ENCODE results near the gene CAPN15. TPM values are rescaled to one million over a fixed set of nuclear protein-coding genes. Genes with fewer than 3 reads are reported as not detected.

The CAPN15 gene
- total RNA-seq, 1 experiment from 2014 or later = 60.4 TPM

Small RNA genes within 50 kb of the gene (microRNA-seq; reads per million reads assigned to microRNA genes)
- gene MIR3176 (ENCODE audit: unreplicated experiment) (1.0 reads per million), gene MIR5587 (ENCODE audit: unreplicated experiment) (4.5 reads per million, percentile 19 among the genes with 10 or more reads in this experiment)

Other genes with a start within 250 kb of the CAPN15 start
- 0.35 TPM in 1 of 2 replicates, not detected in the other for gene ARHGDIG, start 247.1 kb upstream of the CAPN15 start, total RNA-seq (2014; rRNA removed)
- not detected in 2 replicates for gene PDIA2, start 244.5 kb upstream of the CAPN15 start, total RNA-seq (2014; rRNA removed)
- gene AXIN1, start 175.0 kb upstream of the CAPN15 start, total RNA-seq (2014; rRNA removed) = 26.9 and 50.8 TPM in 2 replicates
- 154 and 206 TPM in 2 replicates for gene MRPL28, start 157.2 kb upstream of the CAPN15 start, total RNA-seq (2014; rRNA removed)
- 40.8 and 56.5 TPM in 2 replicates for gene PGAP6, start 145.7 kb upstream of the CAPN15 start, total RNA-seq (2014; rRNA removed)
- gene NME4, start 130.5 kb upstream of the CAPN15 start, total RNA-seq (2014; rRNA removed) = 182 and 207 TPM in 2 replicates
- gene DECR2, start 125.8 kb upstream of the CAPN15 start, total RNA-seq (2014; rRNA removed) = 19.8 and 22.3 TPM in 2 replicates
- gene RAB11FIP3, start 102.1 kb upstream of the CAPN15 start, total RNA-seq (2014; rRNA removed) = 12.7 and 17.9 TPM in 2 replicates
- gene PRR35, start 32.7 kb downstream of the CAPN15 start, total RNA-seq (2014; rRNA removed) = not detected in 2 replicates
- 0.44 TPM in 1 of 2 replicates, not detected in the other for gene NHLRC4, start 39.3 kb downstream of the CAPN15 start, total RNA-seq (2014; rRNA removed)
- gene PIGQ, start 42.3 kb downstream of the CAPN15 start, total RNA-seq (2014; rRNA removed) = 36.0 and 43.8 TPM in 2 replicates
- 19.5 and 27.0 TPM in 2 replicates for gene RAB40C, start 62.4 kb downstream of the CAPN15 start, total RNA-seq (2014; rRNA removed)
- gene WFIKKN1, start 103.3 kb downstream of the CAPN15 start, total RNA-seq (2014; rRNA removed) = 0.11 and 0.40 TPM in 2 replicates
- 179 and 207 TPM in 2 replicates for gene METTL26, start 108.6 kb downstream of the CAPN15 start, total RNA-seq (2014; rRNA removed)
- 83.5 and 84.6 TPM in 2 replicates for gene MCRIP2, start 114.1 kb downstream of the CAPN15 start, total RNA-seq (2014; rRNA removed)
- 44.4 and 72.4 TPM in 2 replicates for gene WDR90, start 121.7 kb downstream of the CAPN15 start, total RNA-seq (2014; rRNA removed)
- gene RHOT2, start 140.4 kb downstream of the CAPN15 start, total RNA-seq (2014; rRNA removed) = 93.0 and 100 TPM in 2 replicates
- gene RHBDL1, start 148.0 kb downstream of the CAPN15 start, total RNA-seq (2014; rRNA removed) = 1.7 and 3.7 TPM in 2 replicates
- gene STUB1, start 152.7 kb downstream of the CAPN15 start, total RNA-seq (2014; rRNA removed) = 152 and 226 TPM in 2 replicates
- gene JMJD8, start 156.6 kb downstream of the CAPN15 start, total RNA-seq (2014; rRNA removed) = 81.3 and 90.5 TPM in 2 replicates
- 9.5 and 12.7 TPM in 2 replicates for gene WDR24, start 162.7 kb downstream of the CAPN15 start, total RNA-seq (2014; rRNA removed)
- 4.3 and 7.5 TPM in 2 replicates for gene FBXL16, start 178.1 kb downstream of the CAPN15 start, total RNA-seq (2014; rRNA removed)
- gene METRN, start 187.4 kb downstream of the CAPN15 start, total RNA-seq (2014; rRNA removed) = 314 and 320 TPM in 2 replicates
- 77.3 and 79.0 TPM in 2 replicates for gene ANTKMT, start 193.4 kb downstream of the CAPN15 start, total RNA-seq (2014; rRNA removed)
- 3.3 and 5.8 TPM in 2 replicates for gene CCDC78, start 198.7 kb downstream of the CAPN15 start, total RNA-seq (2014; rRNA removed)
- gene HAGHL, start 199.4 kb downstream of the CAPN15 start, total RNA-seq (2014; rRNA removed) = 16.4 and 19.4 TPM in 2 replicates
- gene CIAO3, start 213.3 kb downstream of the CAPN15 start, total RNA-seq (2014; rRNA removed) = 46.1 and 62.5 TPM in 2 replicates
- gene MSLN, start 233.0 kb downstream of the CAPN15 start, total RNA-seq (2014; rRNA removed) = 0.73 and 4.7 TPM in 2 replicates

Data from PC-3 (cell line).